HepG2 (cell line): ENCODE results near the gene RAET1E. TPM values are rescaled to one million over a fixed set of nuclear protein-coding genes. Genes with fewer than 3 reads are reported as not detected.
A peak's percentile ranks its signal among the peaks of the same experiment; 100 is the strongest.

Source experiments
- ATRX ChIP-seq: sonication (generic); formaldehyde crosslinking; IDR thresholded peaks from 2 replicates; pipeline ENCODE4 v1.4.0; 2020; ENCODE audit warnings: missing genetic modification reagents, borderline replicate concordance
- BRCA1 ChIP-seq: sonication (generic); formaldehyde crosslinking; IDR thresholded peaks from 2 replicates; pipeline ENCODE4 v1.4.0; 2020; ENCODE audit warnings: missing genetic modification reagents
- CHD4 ChIP-seq: fragments of 200-600 bp; sonication (generic); IDR thresholded peaks from 2 replicates; pipeline ENCODE4 v1.7.0; 2017; ENCODE audit warnings: mild to moderate bottlenecking, low read length, borderline replicate concordance
- E2F5 ChIP-seq: sonication (generic); formaldehyde crosslinking; conservative IDR thresholded peaks from 2 replicates; pipeline ENCODE4 v1.4.0; 2020; ENCODE audit warnings: missing genetic modification reagents
- KIAA2018 ChIP-seq: sonication (generic); formaldehyde crosslinking; IDR thresholded peaks from 2 replicates; pipeline ENCODE4 v1.5.0; 2020; ENCODE audit warnings: mild to moderate bottlenecking, missing genetic modification reagents, borderline replicate concordance
- PHF21A ChIP-seq: sonication (generic); formaldehyde crosslinking; IDR thresholded peaks from 2 replicates; pipeline ENCODE4 v1.5.0; 2020; ENCODE audit warnings: mild to moderate bottlenecking, missing genetic modification reagents
- U2AF1 ChIP-seq: fragments of 200-400 bp; formaldehyde crosslinking; optimal IDR thresholded peaks from 2 replicates; pipeline ENCODE3; 2017; ENCODE audit warnings: mild to moderate bottlenecking, low read depth, low read length
- U2AF2 ChIP-seq: fragments of 200-400 bp; formaldehyde crosslinking; IDR thresholded peaks from 2 replicates; pipeline ENCODE4 v1.6.1; 2017; ENCODE audit warnings: low read depth, mild to moderate bottlenecking, low read length
- ZNF7 ChIP-seq: IDR thresholded peaks from 2 replicates; pipeline ENCODE4 v1.6.1; 2016; ENCODE audit warnings: missing biosample characterization, missing genetic modification reagents
- ZNF775 ChIP-seq: sonication (generic); formaldehyde crosslinking; IDR thresholded peaks from 2 replicates; pipeline ENCODE4 v1.4.0; 2020; ENCODE audit warnings: missing genetic modification reagents, mild to moderate bottlenecking, moderate library complexity, borderline replicate concordance
- ZSCAN20 ChIP-seq: sonication (generic); formaldehyde crosslinking; IDR thresholded peaks from 2 replicates; pipeline ENCODE4 v1.4.0; 2020; ENCODE audit warnings: missing genetic modification reagents, mild to moderate bottlenecking, borderline replicate concordance
- polyA plus RNA-seq, 8 experiments: library from polyadenylated mRNA; depleted of rRNA in 3 of 8; stranded (reverse) in 7 of 8; unstranded in 1 of 8; fragments of >200 nt; fragmentation: Illumina TruSeq in 4 of 8; extraction: Trizol in 4 of 8; gene quantifications; 2 replicates each; pipeline versions ENCODE4 v1.2.1 to v1.2.3, GENCODE V29; 2011 to 2016; ENCODE audit warnings: low read depth in 4 of 8, missing spikeins in 1 of 8, mixed read lengths in 1 of 8; ENCODE audit not compliant: insufficient read depth in 1 of 8
- total RNA-seq, 5 experiments: library from RNA; depleted of rRNA; stranded (reverse); fragments of >200 nt; fragmentation: Illumina TruSeq; extraction: Trizol; gene quantifications; 2 replicates each; pipeline ENCODE4 v1.2.3, GENCODE V29; 2016; ENCODE audit warnings: low read depth in 1 of 5
- TF ChIP-seq, protein P1 (sequence below): sonication (generic); formaldehyde crosslinking; IDR thresholded peaks from 2 replicates; pipeline ENCODE4 v1.5.0; 2020; ENCODE audit warnings: mild to moderate bottlenecking, missing genetic modification reagents, borderline replicate concordance
- TF ChIP-seq, protein P2 (sequence below): IDR thresholded peaks from 2 replicates; pipeline ENCODE4 v1.6.1; 2012; ENCODE audit warnings: low read depth, low read length, improper control_type of control experiment

The RAET1E gene
- total and polyA plus RNA-seq, 2 of the 13 experiments (the other 11 are each of a cell fraction or from before 2014, with no cell fraction given) = not detected

DNA sequence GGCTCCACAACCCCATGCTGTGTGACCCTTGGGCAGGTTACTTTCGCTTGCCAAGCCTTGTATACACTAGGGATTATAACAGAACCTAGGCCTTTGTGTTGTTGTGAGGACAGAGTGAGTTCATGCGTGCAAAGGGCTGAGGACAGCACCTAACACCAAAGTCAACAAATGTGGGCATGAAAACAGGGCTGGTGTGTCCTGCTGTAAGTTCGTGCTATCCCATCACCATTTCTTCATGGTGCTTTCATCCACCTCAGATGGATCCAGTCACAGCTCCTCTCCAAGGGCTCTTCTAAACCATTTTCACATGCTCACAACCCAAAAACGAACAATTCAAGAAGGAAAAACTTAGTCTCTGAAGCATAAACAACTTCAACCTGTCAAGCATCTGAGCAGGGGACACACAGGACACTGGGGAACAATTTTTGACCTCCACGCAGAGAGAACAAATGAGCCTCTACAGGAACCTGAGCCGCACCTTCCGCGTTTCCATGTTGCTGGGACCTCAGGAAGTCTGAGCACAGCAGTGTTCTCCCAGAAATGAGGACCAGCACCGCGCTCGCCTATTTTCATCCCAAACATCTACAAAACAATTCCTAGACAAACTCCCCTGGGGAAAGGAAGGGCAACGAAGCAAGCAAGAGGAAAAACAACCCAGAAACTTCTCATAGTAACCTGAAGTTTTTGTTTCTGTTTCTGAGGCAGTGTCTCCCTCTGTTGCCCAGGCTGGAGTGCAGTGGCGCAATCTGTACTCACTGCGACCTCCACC lies 36.9 kb downstream of the RAET1E start (continued):
- TF ChIP-seq, protein P1, sequence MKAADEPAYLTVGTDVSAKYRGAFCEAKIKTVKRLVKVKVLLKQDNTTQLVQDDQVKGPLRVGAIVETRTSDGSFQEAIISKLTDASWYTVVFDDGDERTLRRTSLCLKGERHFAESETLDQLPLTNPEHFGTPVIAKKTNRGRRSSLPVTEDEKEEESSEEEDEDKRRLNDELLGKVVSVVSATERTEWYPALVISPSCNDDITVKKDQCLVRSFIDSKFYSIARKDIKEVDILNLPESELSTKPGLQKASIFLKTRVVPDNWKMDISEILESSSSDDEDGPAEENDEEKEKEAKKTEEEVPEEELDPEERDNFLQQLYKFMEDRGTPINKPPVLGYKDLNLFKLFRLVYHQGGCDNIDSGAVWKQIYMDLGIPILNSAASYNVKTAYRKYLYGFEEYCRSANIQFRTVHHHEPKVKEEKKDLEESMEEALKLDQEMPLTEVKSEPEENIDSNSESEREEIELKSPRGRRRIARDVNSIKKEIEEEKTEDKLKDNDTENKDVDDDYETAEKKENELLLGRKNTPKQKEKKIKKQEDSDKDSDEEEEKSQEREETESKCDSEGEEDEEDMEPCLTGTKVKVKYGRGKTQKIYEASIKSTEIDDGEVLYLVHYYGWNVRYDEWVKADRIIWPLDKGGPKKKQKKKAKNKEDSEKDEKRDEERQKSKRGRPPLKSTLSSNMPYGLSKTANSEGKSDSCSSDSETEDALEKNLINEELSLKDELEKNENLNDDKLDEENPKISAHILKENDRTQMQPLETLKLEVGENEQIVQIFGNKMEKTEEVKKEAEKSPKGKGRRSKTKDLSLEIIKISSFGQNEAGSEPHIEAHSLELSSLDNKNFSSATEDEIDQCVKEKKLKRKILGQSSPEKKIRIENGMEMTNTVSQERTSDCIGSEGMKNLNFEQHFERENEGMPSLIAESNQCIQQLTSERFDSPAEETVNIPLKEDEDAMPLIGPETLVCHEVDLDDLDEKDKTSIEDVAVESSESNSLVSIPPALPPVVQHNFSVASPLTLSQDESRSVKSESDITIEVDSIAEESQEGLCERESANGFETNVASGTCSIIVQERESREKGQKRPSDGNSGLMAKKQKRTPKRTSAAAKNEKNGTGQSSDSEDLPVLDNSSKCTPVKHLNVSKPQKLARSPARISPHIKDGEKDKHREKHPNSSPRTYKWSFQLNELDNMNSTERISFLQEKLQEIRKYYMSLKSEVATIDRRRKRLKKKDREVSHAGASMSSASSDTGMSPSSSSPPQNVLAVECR (CRISPR knock-in tag) = peak; percentile 73; the same call in 1 of the 2 replicates
- TF ChIP-seq CHD4 = no peak; the same call in 1 of the 2 replicates
- peak; percentile 30 for TF ChIP-seq U2AF1
- TF ChIP-seq, protein P2, sequence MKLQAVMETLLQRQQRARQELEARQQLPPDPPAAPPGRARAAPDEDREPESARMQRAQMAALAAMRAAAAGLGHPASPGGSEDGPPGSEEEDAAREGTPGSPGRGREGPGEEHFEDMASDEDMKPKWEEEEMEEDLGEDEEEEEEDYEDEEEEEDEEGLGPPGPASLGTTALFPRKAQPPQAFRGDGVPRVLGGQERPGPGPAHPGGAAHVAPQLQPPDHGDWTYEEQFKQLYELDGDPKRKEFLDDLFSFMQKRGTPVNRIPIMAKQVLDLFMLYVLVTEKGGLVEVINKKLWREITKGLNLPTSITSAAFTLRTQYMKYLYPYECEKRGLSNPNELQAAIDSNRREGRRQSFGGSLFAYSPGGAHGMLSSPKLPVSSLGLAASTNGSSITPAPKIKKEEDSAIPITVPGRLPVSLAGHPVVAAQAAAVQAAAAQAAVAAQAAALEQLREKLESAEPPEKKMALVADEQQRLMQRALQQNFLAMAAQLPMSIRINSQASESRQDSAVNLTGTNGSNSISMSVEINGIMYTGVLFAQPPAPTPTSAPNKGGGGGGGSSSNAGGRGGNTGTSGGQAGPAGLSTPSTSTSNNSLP = 0 out of 2 replicates have a peak, but pooled peaks have one; percentile 6
- TF ChIP-seq E2F5 (CRISPR knock-in tag) = 0 out of 2 replicates have a peak, but pooled peaks have one; percentile 5
- no peak for TF ChIP-seq KIAA2018
- no peak for TF ChIP-seq BRCA1 (CRISPR knock-in tag)
- TF ChIP-seq ZNF775 = no peak
- peak; percentile 91 for TF ChIP-seq PHF21A (CRISPR knock-in tag)
- 0 out of 2 replicates have a peak, but pooled peaks have one; percentile 51 for TF ChIP-seq ZSCAN20 (CRISPR knock-in tag)
- TF ChIP-seq ATRX (CRISPR knock-in tag) = no peak
- TF ChIP-seq U2AF2 = no peak
- 0 out of 2 replicates have a peak, but pooled peaks have one; percentile 19 for TF ChIP-seq ZNF7
